Trophoblast cell (in vitro differentiated cells and primary cell): ENCODE data around the gene LILRB2.
"Not testable (repeated sequence)": the region's sequence is repeated elsewhere in the genome, so short reads cannot be mapped to it uniquely, and the experiment has no call there.

ENCODE experiments used
- DNase-seq, 2 donors: peaks; one replicate each; pipeline ENCODE4 v3.0.0-alpha.2; 2016
- H2AFZ ChIP-seq: 2 replicates; pipeline ENCODE4 v1.6.1; 2013; ENCODE audit warnings: low read length, moderate library complexity, mild to moderate bottlenecking; ENCODE audit not compliant: insufficient read depth, poor library complexity
- H2AK5ac ChIP-seq: 2 replicates; pipeline ENCODE4 v1.6.1; 2013; ENCODE audit warnings: mild to moderate bottlenecking, low read length
- H2BK120ac ChIP-seq: 2 replicates; pipeline ENCODE4 v1.6.1; 2013; ENCODE audit warnings: low read length, mild to moderate bottlenecking, moderate library complexity; ENCODE audit not compliant: insufficient read depth, poor library complexity
- H2BK12ac ChIP-seq: 2 replicates; pipeline ENCODE4 v1.6.1; 2013; ENCODE audit warnings: mild to moderate bottlenecking, low read length, moderate library complexity
- H2BK5ac ChIP-seq: 2 replicates; pipeline ENCODE4 v1.6.1; 2013; ENCODE audit warnings: low read length, low read depth, moderate library complexity, mild to moderate bottlenecking; ENCODE audit not compliant: poor library complexity
- H3K14ac ChIP-seq: 2 replicates; pipeline ENCODE4 v1.6.1; 2013; ENCODE audit warnings: mild to moderate bottlenecking, low read length
- H3K18ac ChIP-seq: 2 replicates; pipeline ENCODE4 v1.6.1; 2013; ENCODE audit warnings: mild to moderate bottlenecking, low read length
- H3K23ac ChIP-seq: 2 replicates; pipeline ENCODE4 v1.6.1; 2013; ENCODE audit warnings: low read length
- H3K27ac ChIP-seq: 2 replicates; pipeline ENCODE4 v1.5.1; 2013; ENCODE audit warnings: low read depth, mild to moderate bottlenecking, inconsistent platforms, low read length, moderate library complexity
- H3K27me3 ChIP-seq: 2 replicates; pipeline ENCODE4 v1.6.1; 2013; ENCODE audit warnings: inconsistent platforms, mild to moderate bottlenecking, low read length, moderate library complexity; ENCODE audit not compliant: insufficient read depth
- H3K36me3 ChIP-seq, 2 experiments: 1 replicate in 1 of 2; 2 replicates in 1 of 2; pipeline ENCODE4 v1.6.1; 2013; ENCODE audit warnings: low read length in 2 of 2, mild to moderate bottlenecking in 2 of 2, moderate library complexity in 1 of 2; ENCODE audit not compliant: insufficient read depth in 2 of 2, control insufficient read depth in 1 of 2
- H3K4ac ChIP-seq: 2 replicates; pipeline ENCODE4 v1.6.1; 2013; ENCODE audit warnings: low read depth, mild to moderate bottlenecking, low read length, moderate library complexity
- H3K4me1 ChIP-seq, 2 experiments: 1 replicate in 1 of 2; 2 replicates in 1 of 2; pipeline ENCODE4 v1.6.1; 2013; ENCODE audit warnings: low read length in 2 of 2, mild to moderate bottlenecking in 2 of 2, moderate library complexity in 1 of 2; ENCODE audit not compliant: insufficient read depth in 2 of 2, control insufficient read depth in 1 of 2
- H3K4me2 ChIP-seq: 2 replicates; pipeline ENCODE4 v1.6.1; 2013; ENCODE audit warnings: inconsistent platforms, mild to moderate bottlenecking, low read length, moderate library complexity
- H3K4me3 ChIP-seq: 2 replicates; pipeline ENCODE4 v1.5.1; 2013; ENCODE audit warnings: mild to moderate bottlenecking, low read depth, low read length, inconsistent platforms
- H3K79me1 ChIP-seq: one replicate; pipeline ENCODE4 v1.6.1; 2013; ENCODE audit warnings: low read length
- H3K79me2 ChIP-seq: 2 replicates; pipeline ENCODE4 v1.6.1; 2013; ENCODE audit warnings: low read length, mild to moderate bottlenecking; ENCODE audit not compliant: control insufficient read depth, insufficient read depth, poor library complexity
- H3K9ac ChIP-seq: 2 replicates; pipeline ENCODE4 v1.6.1; 2013; ENCODE audit warnings: mild to moderate bottlenecking, low read length
- H3K9me3 ChIP-seq: 2 replicates; pipeline ENCODE4 v1.6.1; 2013; ENCODE audit warnings: low read depth, mild to moderate bottlenecking, control low read depth, inconsistent platforms, low read length; ENCODE audit not compliant: insufficient read depth
- H4K12ac ChIP-seq: 2 replicates; pipeline ENCODE4 v1.6.1; 2013; ENCODE audit warnings: low read depth, mild to moderate bottlenecking, low read length, moderate library complexity
- H4K8ac ChIP-seq: 2 replicates; pipeline ENCODE4 v1.6.1; 2013; ENCODE audit warnings: low read depth, mild to moderate bottlenecking, low read length, moderate library complexity
- H4K91ac ChIP-seq: one replicate; pipeline ENCODE4 v1.6.1; 2013; ENCODE audit warnings: low read depth, mild to moderate bottlenecking, low read length, moderate library complexity
- WGBS: extraction: QIAGEN DNeasy Blood & Tissue Kit; methylation state at CpG from one replicate; pipeline ENCODE4 v1.1.7; 2013; ENCODE audit warnings: missing lambda C conversion rate; ENCODE audit not compliant: insufficient read length, insufficient coverage; ENCODE audit errors: extremely low coverage; 5-methylcytosine and 5-hydroxymethylcytosine counted together

The LILRB2 gene

DNA sequence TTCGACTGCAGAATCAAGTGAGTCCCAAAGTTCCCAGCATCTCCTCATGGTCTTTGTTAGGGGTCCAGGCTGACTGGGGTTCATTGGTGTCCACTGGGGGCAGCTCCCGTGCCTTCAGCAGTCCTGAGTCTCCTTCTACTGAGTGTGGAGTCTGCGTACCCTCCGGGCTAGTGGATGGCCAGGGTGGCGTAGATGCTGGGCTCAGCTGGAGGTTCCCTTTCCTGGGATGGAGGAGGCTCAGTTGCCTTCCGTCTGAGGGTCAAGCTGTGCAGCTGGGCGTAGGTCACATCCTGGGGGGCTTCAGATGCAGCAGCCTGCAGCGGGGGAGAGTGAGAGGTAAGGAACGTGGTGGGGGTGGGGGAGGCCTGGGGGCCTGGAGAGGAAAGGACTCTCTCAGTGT, 6.4 kb downstream of the LILRB2 start:
- not testable (repeated sequence) for H3K14ac ChIP-seq, H3K9me3 ChIP-seq, H3K79me1 ChIP-seq, H3K4me2 ChIP-seq, H2AK5ac ChIP-seq, H3K36me3 ChIP-seq, H2BK12ac ChIP-seq, H3K79me2 ChIP-seq, H3K27ac ChIP-seq, H4K12ac ChIP-seq, H3K4me1 ChIP-seq, H3K27me3 ChIP-seq, H3K4me3 ChIP-seq, H2BK120ac ChIP-seq, H3K23ac ChIP-seq, H3K18ac ChIP-seq, H4K8ac ChIP-seq, H3K4ac ChIP-seq, DNase-seq, H3K9ac ChIP-seq, H2BK5ac ChIP-seq, H2AFZ ChIP-seq, H4K91ac ChIP-seq
- no CpG with 5 or more reads among the region's 9 CpGs for WGBS

DNA sequence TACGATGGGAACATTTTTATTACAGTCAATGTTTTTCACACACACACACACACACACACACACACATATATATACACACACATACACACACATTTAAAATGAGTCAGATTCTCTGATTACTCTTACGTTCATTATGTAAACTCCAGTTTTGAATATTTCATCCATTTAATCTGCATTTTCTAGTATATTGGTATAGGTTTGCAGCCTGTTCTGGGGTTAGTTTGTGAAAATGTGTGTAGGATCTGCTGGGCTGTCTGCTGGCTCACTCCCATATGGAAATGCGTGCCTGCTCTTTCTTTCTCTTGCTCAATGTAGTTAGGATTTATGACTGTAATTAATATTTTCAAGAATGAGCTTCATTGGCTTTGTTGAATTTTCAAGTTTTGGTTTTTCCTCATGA, 7.1 kb downstream of the LILRB2 start:
- Histone ChIP-seq H2AFZ (no peak overlapping the region), H2BK120ac (no peak overlapping the region), H3K27me3 (no peaks in the 10 kb centered on the region), H4K91ac (no peak overlapping the region), H3K4me1 (no peaks in the 10 kb centered on the region), H3K79me1 (no peaks in the 10 kb centered on the region), H3K4me2 (no peak overlapping the region), H4K12ac (no peak overlapping the region), H3K23ac (no peak overlapping the region), H4K8ac (no peak overlapping the region), H3K4ac (no peak overlapping the region), H3K4me3 (no peak overlapping the region), H3K9ac (no peak overlapping the region), H3K79me2 (no peaks in the 10 kb centered on the region), H2BK12ac (no peak overlapping the region), H2AK5ac (no peak overlapping the region), H2BK5ac (no peak overlapping the region), H3K27ac (no peak overlapping the region), H3K36me3 (no peaks in the 10 kb centered on the region), H3K18ac (no peak overlapping the region), H3K14ac (no peak overlapping the region), H3K9me3 (no peaks in the 10 kb centered on the region)
- WGBS: no CpG with 5 or more reads among the region's 3 CpGs
- no peak for DNase-seq

DNA sequence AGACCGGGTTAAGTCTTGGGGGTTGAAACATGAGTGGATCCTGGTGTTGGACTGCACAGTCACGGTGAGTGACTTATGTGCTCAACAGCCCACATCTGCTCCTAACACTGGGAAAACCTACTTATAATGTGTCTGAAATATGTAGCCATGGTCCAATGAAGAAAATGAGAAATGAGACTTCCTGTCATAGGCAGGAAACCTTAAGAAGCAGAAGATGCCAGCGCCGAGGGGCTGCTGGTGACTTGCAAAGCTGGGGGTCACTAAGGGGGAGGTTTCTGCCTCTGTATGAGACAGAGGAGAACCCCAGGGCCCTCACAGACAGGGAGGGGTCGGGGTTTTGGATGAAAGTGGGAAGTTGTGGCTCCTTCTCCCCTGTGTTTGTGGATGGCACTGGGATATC, 8.7 kb downstream of the LILRB2 start:
- not testable (repeated sequence) for H3K27ac ChIP-seq, H3K4ac ChIP-seq, H3K79me2 ChIP-seq, H2BK5ac ChIP-seq, H4K12ac ChIP-seq, H3K79me1 ChIP-seq, H2AK5ac ChIP-seq, H3K14ac ChIP-seq, H3K18ac ChIP-seq, H2BK12ac ChIP-seq, H3K4me3 ChIP-seq, H3K4me2 ChIP-seq, H4K91ac ChIP-seq, H3K4me1 ChIP-seq, H3K27me3 ChIP-seq, H2BK120ac ChIP-seq, H3K9me3 ChIP-seq, H3K9ac ChIP-seq, H4K8ac ChIP-seq, H3K36me3 ChIP-seq, H3K23ac ChIP-seq, H2AFZ ChIP-seq
- no CpG with 5 or more reads among the region's 5 CpGs for WGBS
- peak; percentile 5 to 28 for DNase-seq

DNA sequence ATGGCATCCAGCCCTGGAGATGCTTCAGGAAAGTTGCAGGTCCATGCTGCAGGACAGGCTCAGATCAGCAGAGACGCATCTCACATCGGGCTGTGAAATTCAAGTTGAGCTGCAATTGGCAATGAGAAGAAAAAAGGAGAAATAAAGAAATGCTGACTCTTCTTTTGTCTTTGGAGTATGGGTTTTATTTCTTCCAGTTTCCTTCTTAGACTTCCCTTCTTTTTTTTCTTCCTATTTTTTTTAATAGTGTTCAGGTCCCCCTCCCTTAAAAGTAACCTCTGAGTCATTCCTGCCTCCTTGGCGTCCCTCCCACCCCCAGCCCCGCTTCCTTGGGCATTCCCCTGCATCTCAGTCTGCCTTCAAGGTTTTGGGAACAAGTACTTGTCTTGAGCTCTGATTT, 9.3 kb downstream of the LILRB2 start:
- not testable (repeated sequence) for H3K27ac ChIP-seq, H2BK12ac ChIP-seq, H3K79me1 ChIP-seq, H3K9me3 ChIP-seq, H3K27me3 ChIP-seq, H4K91ac ChIP-seq, H2BK120ac ChIP-seq, H4K8ac ChIP-seq, H3K4me1 ChIP-seq, H3K79me2 ChIP-seq, H3K18ac ChIP-seq, H2AFZ ChIP-seq, H3K23ac ChIP-seq, H3K36me3 ChIP-seq, H3K4me3 ChIP-seq, H3K4me2 ChIP-seq, H3K9ac ChIP-seq, H2AK5ac ChIP-seq, H4K12ac ChIP-seq, H3K4ac ChIP-seq, H3K14ac ChIP-seq, H2BK5ac ChIP-seq
- WGBS: no CpG with 5 or more reads among the region's 4 CpGs
- peak in 1 of 2 donors; percentile 12 for DNase-seq
